HFFc6 (cell line): ENCODE measurements around the gene MYBPC3. TPM values are rescaled to one million over a fixed set of nuclear protein-coding genes. Genes with fewer than 3 reads are reported as not detected.
"Not testable (repeated sequence)": the region's sequence is repeated elsewhere in the genome, so short reads cannot be mapped to it uniquely, and the experiment has no call there.

Source experiments
- DNase-seq: peaks from one replicate; pipeline ENCODE4 v3.0.0-alpha.2; 2018
- H3K27ac Mint-ChIP-seq: 2 replicates; pipeline ENCODE4 v1.8.0; 2020; ENCODE audit warnings: mild to moderate bottlenecking, mixed read lengths
- H3K27me3 Mint-ChIP-seq: 2 replicates; pipeline ENCODE4 v1.8.0; 2021; ENCODE audit warnings: mild to moderate bottlenecking, moderate library complexity, mixed read lengths; ENCODE audit not compliant: insufficient read depth
- H3K36me3 Mint-ChIP-seq: 2 replicates; pipeline ENCODE4 v1.8.0; 2021; ENCODE audit warnings: low read depth, mixed read lengths
- H3K4me1 Mint-ChIP-seq: 2 replicates; pipeline ENCODE4 v1.8.0; 2020; ENCODE audit warnings: low read depth, mixed read lengths
- H3K4me3 Mint-ChIP-seq: 2 replicates; pipeline ENCODE4 v1.8.0; 2020; ENCODE audit warnings: mild to moderate bottlenecking, moderate library complexity, mixed read lengths
- H3K9me3 Mint-ChIP-seq: 2 replicates; pipeline ENCODE4 v1.8.0; 2020; ENCODE audit warnings: mild to moderate bottlenecking, mixed read lengths
- total RNA-seq, 6 experiments: library from RNA; stranded (reverse); fragmentation: NEBNext Ultra II Directional; extraction: Animal tissue kit (Norgen Biotek cat#: 25700); gene quantifications; 2 replicates in 1 of 6; 3 replicates in 5 of 6; pipeline ENCODE4 v1.2.3, GENCODE V29; 2021
- TF ChIP-seq, protein P1 (sequence below): fragments of 200-600 bp; sonication (generic); IDR thresholded peaks from 2 replicates; pipeline ENCODE4 v1.5.0; 2021; ENCODE audit warnings: antibody characterized with exemption, mild to moderate bottlenecking

Gene MYBPC3
- total RNA-seq, 6 experiments from 2014 or later = not detected

DNA sequence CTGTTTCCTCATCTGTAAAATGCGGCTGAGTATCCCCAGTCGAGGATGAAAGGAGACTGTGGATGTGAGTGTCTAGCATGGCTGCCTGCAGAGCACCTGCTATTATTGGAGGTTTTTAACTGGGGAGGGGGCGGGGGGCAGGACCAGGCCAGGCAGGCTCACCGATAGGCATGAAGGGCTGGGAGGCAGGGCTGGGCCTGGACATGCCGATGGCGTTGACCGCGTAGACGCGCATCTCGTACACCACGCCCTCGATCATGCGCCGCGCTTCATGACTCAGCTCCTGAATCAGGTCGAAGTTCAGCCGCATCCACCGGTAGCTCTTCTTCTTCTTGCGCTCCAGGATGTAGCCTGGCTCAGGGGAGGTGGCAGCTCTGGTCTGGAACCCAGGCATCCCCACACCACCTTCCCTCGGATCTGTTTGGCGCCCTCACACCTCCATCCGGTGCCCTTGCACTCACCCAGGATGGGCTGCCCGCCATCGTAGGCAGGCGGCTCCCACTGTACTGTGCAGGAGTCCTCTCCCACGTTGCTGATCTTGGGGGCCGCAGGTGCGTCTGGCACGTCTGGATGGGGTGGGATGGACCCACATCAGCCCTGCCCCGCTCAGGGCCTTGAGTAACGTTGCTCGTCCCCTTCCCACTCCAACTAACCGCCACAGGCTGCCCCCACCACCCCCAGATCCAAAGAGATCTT is 15.1 kb downstream of the MYBPC3 start:
- H3K27me3 Mint-ChIP-seq = peaks cover 15% of the 10 kb centered on the region
- H3K36me3 Mint-ChIP-seq = no peaks in the 10 kb centered on the region
- H3K4me3 Mint-ChIP-seq = no peak overlapping the region
- H3K4me1 Mint-ChIP-seq = no peaks in the 10 kb centered on the region
- no peak overlapping the region for H3K27ac Mint-ChIP-seq
- TF ChIP-seq, protein P1, sequence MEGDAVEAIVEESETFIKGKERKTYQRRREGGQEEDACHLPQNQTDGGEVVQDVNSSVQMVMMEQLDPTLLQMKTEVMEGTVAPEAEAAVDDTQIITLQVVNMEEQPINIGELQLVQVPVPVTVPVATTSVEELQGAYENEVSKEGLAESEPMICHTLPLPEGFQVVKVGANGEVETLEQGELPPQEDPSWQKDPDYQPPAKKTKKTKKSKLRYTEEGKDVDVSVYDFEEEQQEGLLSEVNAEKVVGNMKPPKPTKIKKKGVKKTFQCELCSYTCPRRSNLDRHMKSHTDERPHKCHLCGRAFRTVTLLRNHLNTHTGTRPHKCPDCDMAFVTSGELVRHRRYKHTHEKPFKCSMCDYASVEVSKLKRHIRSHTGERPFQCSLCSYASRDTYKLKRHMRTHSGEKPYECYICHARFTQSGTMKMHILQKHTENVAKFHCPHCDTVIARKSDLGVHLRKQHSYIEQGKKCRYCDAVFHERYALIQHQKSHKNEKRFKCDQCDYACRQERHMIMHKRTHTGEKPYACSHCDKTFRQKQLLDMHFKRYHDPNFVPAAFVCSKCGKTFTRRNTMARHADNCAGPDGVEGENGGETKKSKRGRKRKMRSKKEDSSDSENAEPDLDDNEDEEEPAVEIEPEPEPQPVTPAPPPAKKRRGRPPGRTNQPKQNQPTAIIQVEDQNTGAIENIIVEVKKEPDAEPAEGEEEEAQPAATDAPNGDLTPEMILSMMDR = no peak
- no peak for DNase-seq
- H3K9me3 Mint-ChIP-seq = no peaks in the 10 kb centered on the region

DNA sequence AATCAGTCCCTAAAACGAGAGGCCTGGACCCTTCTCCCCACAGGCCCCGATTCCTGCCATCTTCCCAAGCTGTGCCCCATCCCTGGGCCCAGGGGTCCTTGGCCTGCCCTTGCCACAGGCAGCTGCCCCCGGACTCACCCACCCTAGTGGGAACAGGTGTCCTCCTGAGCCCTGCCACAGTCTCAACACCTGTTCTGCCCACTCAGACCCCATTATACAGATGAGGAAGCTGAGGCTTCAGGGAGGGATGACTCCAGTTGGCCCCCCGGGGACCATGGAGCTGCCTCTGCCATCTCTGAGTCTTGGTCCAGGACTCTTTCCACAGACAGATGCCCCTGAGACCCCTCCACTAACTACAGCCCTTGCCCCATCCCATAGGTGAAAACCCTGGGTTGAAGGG is 15.9 kb downstream of the MYBPC3 start:
- TF ChIP-seq, protein P1 = no peak
- Mint-ChIP-seq H3K4me1 (no peaks in the 10 kb centered on the region), H3K27me3 (peaks cover 10% of the 10 kb centered on the region), H3K4me3 (no peak overlapping the region), H3K27ac (no peak overlapping the region), H3K36me3 (no peaks in the 10 kb centered on the region), H3K9me3 (no peaks in the 10 kb centered on the region)
- no peak for DNase-seq

DNA sequence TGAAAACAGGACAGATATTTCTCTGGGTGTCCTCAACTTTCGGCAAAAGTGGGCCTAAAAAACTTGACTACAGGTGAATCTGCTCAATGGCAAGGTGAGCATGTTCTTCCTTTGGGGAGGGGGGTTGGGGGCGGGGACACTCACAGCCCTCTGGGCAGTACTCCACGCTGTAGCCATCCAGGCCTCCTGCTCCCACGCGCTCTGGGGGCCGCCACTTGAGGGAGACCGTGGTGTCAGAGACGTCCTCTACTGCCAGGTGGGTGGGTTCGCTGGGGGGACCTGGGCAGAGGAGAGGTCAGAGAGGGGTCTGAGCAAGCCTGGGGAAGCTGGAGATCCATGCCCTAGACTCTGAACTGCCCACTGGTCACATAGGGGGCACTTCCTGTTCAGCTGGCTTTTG is 16.8 kb downstream of the MYBPC3 start:
- H3K9me3 Mint-ChIP-seq = no peaks in the 10 kb centered on the region
- no peaks in the 10 kb centered on the region for H3K36me3 Mint-ChIP-seq
- no peaks in the 10 kb centered on the region for H3K4me1 Mint-ChIP-seq
- H3K4me3 Mint-ChIP-seq = no peak overlapping the region
- peaks cover 8% of the 10 kb centered on the region for H3K27me3 Mint-ChIP-seq
- DNase-seq = no peak
- no peak overlapping the region for H3K27ac Mint-ChIP-seq
- TF ChIP-seq, protein P1 = no peak

GRCh38 chr11:47334699-47335411 is 17.6 kb downstream of the MYBPC3 start:
- not testable (repeated sequence) for H3K27me3 Mint-ChIP-seq, H3K9me3 Mint-ChIP-seq, H3K36me3 Mint-ChIP-seq, DNase-seq, H3K4me1 Mint-ChIP-seq, H3K4me3 Mint-ChIP-seq, H3K27ac Mint-ChIP-seq

DNA sequence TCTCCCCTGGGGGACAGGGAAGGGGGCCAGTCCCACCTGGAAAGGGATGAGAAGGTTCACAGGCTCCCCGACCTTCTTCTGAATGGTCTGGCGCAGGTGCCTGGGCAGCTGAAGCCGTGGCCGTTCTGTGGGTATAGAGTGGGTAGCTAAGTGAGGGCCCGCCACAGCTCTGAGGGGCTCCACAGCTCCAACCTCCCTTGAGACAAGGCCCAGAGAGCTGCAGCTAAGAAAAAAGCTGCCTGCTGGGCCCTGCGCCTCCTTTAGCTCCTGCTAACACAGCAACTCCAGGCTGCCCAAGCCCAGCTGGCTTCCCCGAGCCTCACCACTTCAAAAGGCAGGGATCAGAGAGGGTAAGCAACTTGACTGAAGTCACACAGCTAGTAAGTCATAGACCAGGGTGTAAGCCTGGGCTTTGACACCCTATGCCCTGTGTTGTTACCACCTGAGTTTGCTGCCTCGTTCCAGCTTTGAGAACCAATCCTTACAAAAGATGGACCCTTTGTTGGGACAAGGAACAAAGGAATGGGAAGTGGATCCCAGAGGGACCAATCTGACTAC is 18.5 kb downstream of the MYBPC3 start:
- Mint-ChIP-seq H3K4me3 (no peak overlapping the region), H3K9me3 (no peaks in the 10 kb centered on the region), H3K4me1 (peaks cover 6% of the 10 kb centered on the region; the same call in 1 of the 2 replicates), H3K36me3 (peaks cover 2% of the 10 kb centered on the region; the same call in 1 of the 2 replicates), H3K27ac (no peak overlapping the region), H3K27me3 (peaks cover 3% of the 10 kb centered on the region)
- DNase-seq = no peak
- TF ChIP-seq, protein P1 = no peak

GRCh38 chr11:47333526-47333845 is 19.0 kb downstream of the MYBPC3 start:
- DNase-seq = no peak
- H3K36me3 Mint-ChIP-seq = peaks cover 6% of the 10 kb centered on the region; the same call in 1 of the 2 replicates
- TF ChIP-seq, protein P1 = no peak
- no peaks in the 10 kb centered on the region for H3K9me3 Mint-ChIP-seq
- no peak overlapping the region for H3K27ac Mint-ChIP-seq
- H3K4me1 Mint-ChIP-seq = peaks cover 6% of the 10 kb centered on the region; the same call in 1 of the 2 replicates
- peaks cover 3% of the 10 kb centered on the region for H3K27me3 Mint-ChIP-seq
- H3K4me3 Mint-ChIP-seq = no peak overlapping the region
